HS-5 (cell line): ENCODE measurements around the gene SLIT3.

Experiments
- DNase-seq: peaks from one replicate; pipeline ENCODE4 v3.0.0-alpha.2; 2012; ENCODE audit warnings: low read depth

SLIT3 gene

DNA sequence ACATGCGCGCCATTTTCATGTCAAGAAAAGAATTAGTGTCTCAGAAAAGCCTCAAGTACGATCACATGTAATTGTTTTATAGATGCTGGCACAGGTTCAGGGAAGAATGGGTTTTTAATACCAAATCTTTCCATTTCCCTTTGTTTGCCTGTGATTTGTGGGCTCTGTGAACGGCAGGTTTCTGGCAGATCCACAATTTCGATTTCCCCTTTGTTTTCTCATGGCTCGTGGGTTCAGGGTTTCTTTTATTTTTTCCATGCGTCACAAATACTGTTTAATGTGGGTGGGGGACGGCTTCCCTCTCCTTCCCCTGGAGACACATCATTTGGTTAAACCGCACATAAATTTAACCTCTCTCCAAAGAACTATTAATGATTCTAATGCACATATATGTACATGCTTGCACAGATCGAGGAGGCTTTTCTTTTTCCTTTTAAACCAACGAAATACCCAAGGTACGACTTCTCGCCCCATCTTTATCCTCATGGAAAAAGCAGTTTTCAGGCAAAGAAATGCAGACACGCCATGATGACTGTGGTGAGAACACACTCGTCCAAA lies 195.9 kb downstream of the SLIT3 start:
- no peak for DNase-seq

DNA sequence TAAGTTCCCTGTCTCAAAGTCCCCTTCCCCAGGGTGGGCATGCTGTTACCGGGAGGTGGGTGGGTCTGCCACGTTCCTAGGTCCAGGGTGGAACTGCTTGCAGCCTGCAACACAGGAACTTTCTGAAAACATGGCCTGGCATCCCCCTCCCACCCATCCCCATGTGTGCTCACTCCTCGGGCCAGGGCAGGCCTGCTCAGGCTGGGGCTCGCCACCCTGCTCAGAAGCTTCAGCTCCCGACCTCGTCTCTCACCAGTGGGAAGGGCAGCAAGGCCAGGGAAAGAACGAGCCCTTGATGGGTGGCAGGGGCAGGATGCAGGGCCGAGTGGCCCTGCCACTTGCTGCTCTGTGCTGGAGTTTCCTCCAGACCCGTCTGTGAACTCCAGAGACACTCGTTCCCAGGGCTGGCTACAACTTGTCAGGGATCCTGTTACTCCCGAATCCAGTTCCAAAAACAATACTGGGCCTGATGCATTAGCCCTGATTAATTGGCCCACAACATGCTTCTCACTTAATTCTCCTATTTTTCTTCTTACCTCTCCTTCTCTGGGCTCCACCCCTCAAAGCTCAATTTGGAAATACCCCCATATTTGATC lies 197.3 kb downstream of the SLIT3 start:
- DNase-seq: no peak

DNA sequence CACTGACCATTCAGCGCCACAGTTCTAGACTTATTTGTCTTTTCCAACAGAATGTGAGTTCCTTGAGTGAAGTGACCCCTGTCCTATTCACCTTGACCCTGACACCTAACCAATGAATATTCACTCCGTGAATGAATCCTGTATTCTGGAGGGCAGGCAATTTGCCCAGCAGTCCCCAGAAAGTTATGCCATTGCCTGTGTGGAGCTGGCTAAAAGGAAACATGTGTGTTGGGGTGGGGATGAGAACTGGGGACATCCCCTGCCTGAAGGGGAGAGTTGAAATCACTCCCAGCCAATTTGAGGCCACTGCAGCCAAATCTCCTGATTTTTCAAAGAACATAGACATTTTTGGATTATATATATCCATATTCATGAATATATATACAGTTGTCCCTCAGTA lies 199.0 kb downstream of the SLIT3 start:
- DNase-seq: no peak

DNA sequence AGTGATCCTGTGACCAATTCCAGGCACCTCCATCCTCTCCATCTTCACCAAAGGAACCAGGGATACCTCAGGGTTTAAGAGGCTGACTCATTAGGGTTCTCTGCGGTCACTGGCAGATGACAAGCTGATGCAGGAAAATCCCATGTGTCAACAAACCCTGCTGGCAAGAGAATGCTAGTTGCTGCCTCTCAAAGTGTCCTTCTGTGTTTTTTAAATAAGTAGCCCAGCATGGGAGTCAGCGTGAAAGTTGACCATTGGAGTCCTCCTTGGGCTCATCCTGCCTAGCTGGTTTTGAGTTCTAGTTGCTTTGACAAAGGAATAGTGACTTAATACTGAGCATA lies 200.2 kb downstream of the SLIT3 start:
- peak; percentile 30 for DNase-seq

DNA sequence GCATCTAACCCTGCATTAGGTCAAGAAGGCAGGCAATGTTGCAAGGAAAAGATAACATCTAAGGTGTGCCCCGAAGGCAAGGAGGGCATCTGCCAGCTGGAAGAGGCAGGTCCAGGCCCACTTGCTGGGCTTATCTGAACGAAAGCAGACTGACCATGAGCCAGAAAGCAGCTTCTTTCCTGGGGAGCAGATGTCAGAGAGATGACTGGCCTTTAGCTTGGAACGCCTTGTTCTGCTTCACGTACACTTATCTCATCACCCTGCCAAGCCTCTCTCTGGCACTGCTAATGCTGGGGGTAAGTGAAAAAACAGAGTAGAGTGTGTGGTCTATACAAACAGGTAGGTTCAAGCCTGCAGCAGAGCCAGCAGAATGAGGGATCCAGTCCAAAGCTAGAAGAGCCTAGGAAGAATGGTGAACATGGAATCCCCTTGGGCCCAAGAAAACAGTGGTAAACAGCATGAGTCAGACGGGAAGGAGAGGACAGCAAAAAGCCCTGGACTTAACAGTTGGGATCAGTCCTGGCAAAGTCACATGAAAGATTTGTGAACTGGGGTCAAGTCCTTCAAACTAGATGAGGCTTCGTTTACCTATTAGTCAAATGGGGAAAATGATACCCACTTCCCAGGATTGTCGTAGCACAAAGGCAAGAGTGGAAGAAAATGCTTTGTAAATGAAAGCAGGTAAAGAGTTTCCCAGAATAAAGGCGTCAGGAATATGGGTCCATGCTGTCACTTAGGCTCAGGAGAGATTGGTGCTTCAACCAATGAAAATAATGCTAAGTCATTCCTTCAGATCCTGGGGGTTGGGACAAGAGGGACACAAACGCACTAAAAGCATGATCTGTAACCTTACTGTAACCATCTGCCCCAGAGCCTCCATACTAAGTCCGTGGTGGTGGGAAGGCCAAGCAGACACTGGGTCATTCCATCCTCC lies 200.9 kb downstream of the SLIT3 start:
- DNase-seq: no peak

DNA sequence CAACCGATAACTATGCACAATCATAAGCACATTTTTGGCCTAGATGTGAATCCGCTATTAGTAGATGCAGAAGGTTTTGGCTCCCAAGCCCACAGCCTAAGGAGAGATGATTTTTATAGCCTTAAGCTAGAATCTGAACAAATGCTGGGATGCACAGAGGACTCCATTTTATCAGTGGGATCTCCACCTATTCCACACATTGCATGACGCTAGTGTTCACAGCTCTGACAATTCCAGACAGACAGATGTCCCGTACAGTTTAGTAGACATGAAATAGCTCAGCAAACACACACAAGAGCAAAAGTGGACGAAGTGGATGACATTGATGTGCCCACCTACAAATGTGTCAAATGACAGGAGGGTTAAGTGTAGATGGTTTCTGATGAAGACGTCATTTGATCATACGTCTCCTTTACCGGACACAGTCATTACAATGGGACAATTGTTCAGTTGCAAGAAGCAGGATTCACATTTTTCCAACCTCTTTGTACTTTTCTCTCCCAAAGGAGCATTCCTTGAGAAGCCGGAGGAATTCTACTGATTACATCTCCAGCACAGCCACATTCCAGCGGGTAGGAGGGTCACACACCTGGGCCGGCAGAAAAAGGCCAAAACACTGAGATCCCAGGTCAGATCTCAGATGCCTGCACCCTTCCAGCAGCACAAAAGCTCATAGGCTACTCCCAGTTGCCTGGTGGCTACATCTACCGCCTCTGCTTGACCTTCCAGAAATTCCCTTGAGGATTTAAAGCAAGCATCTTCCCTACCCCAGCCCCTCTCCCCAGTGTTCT lies 202.4 kb downstream of the SLIT3 start:
- DNase-seq: no peak

DNA sequence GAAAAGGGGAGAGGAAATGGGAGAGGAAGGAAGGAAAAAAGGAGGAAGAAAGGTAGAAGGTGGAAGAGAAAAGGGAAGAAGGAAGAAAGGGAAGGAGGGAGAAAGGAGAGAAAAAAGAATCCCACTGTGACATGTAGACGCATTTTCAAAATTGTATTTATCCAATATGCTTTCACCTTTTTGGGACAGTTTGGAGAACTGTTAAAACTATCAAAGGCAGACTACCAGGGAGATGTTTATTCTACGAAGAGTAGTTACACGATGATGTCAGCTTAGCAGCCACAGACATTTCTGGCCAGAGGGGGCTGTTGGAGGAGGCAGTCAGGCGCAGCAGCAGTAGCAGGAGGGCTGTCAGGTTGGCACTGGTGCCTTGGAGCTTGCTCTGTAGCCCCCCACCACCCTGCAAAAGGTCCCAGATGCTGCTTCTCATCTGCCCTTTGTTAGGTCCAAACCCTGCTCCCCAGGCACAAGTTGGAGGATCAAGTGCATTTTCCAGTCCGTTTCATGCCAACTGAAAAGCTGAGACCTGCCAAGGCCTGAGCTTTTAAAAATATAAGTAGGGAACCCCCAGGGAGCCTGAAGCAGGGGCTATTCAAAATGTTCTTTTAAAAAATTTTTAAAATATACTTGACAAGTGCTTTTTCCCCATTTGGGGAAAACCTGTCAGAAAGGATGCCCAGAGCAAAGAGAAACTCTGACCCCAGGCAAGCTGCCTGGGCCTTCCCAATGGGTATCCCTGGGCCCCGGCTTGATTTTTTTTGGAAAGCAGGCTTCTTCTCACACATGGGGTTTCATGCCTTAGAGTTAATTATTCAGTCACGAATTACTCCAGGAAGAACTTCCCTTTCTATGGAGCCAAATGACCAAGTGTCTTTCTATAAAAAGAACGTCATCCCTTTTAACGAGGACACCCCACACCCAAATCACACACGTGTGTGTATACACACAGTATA lies 203.3 kb downstream of the SLIT3 start:
- DNase-seq: no peak

DNA sequence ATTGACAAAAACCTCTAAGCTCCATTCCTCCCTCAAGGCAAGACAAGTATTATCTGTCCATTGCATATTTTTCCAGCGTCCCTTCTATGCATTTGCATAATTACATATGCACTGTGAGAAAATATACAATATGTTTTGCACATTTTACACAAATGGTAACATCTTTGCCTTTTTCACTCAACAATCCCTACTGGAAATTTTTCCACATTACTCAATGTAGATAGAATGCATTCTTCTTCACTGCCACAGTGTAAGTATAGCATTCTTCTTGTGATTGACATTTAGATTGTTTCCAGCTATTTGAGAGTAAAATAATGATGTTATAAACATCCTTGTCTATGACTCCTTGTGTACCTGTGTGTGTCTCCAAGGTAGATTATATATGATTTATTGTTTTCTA lies 205.0 kb downstream of the SLIT3 start:
- no peak for DNase-seq

DNA sequence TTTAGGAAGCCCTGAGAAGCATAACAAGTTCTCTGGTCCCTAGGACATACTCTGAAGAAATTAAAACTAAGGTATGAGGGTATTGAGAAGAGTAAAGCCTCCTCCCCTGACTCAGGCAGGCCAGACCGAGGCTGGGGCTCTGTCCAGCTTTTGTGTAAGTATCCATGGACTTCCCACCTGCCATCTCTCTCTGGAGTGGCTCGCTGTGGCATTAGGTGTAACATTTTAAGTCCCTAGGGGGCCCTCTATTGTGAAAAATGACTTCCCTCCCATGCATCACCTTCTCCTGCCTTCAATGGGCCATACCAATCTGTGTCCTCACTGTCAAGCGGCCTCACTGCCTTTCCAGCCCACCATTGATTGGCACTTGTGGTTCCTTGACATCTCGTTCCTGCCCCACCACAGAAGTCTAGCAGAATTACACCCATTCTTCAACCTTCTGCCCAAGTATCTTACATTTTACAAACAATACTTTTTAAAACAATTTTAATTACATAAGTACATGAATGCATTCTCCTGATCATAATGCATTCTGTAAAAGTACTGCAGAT lies 205.5 kb downstream of the SLIT3 start:
- DNase-seq: no peak

DNA sequence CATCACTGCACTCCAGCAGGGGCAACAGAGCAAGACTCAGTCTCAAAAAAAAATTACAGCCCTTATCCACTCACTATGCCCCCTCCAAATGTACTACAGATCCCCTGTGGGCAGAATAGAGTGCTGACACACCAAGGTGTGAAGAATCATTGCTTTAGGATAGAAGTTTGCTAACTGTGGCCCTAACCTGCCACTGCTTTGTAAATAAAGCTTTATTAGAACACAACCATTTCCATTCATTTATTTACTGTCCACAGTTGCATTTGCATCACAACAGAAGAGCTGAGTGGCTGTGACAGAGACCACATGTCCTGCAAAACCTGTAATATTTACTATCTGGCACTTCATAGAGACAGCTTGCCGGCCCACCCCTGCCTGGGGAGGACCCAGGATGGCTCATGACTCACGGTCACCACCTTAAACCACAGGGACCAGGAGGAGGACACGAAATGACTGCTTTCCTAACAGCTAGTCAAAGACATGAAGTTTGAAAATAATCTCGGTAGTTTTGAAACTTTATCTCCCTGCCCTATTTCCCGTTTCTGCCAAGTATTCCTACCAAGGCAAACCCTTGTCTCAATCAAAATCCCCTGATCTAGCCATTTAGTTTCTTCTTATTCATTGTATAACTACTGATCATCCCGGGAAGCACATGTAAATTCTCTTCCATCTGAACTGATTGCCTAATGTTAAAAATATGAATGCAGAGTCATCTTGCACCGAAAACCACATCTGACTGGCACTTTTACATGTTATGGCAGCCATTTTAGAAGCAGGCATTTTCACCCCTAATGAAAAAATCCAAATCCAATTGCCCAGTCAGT lies 206.1 kb downstream of the SLIT3 start:
- peak; percentile 64 for DNase-seq

DNA sequence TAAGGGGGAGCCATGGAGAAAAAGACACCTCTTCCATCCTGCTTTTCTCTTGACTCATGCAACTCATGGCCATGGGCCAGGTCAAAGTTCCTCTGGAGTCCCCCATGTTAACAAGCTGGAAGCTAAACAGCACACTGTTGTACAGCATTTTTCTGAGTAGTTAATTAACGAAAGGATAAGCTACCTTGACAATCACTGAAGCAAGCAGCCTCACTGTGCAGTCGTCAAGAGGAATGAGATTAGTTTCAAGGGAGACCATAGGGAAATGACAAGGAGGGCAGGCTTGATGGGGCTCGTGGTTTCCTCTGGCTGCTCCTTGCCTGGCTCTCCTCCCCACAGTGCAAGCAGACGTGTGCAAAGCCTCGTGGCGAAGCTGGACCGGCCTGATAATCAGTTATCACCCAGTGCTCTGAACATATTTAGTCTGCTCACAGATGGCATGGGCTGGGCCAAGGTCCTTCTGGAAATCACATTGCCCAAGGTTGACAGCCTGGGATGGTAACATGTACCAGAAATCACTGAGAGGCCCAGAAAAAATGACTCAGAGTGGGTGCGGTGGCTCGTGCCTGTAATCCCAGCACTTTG lies 209.5 kb downstream of the SLIT3 start:
- DNase-seq: no peak

DNA sequence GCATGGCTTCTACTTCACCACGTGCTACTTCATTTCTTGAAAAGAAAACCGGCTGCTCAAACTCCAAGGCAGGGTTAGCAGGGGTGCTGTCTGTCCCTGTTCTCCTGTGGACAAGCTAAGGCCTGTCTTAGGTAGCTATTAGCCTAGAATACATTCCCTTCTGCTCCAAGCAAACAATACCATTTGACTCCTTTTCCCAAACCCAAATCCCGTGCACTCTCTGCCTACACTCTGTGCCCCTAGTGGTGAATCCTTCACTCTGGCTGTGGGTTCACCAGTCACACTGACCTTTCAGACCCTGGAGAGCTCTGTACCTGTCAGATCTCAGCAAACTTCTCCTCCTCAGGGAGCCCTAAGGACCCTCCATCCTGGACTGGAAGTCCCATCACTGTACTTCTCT lies 211.6 kb downstream of the SLIT3 start:
- no peak for DNase-seq

DNA sequence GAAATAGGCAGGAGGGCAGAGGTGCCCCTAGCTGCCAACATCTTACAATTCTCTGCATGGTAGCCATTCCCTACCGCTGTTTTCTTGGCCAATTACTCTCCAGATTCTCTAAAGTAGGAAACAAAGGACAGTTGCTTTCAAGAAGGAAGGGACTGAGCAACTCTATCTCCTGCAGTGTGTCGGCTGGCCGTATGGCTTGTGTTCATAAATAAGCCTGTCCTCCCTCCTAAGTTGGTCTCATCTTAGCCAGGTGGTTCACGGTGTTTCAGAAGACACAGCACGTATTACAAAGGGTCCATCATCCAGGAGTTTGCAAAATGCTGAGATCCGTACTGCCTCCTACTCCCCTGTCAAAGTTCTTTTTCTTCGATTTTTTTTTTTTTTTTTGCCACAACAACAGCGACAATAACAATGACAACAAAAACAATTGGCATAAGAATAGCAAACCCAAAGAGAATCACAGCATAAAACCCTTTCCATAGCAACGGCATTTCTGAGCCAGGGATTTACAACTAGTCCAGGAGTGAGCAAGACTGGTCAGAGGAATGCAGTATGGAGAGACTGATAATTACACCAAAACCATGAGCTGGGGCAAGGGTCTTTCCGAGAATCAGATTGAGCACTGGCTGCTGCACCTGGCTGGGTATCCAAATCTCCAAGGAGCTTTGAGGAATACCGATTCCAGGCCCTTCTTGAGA lies 212.8 kb downstream of the SLIT3 start:
- no peak for DNase-seq

DNA sequence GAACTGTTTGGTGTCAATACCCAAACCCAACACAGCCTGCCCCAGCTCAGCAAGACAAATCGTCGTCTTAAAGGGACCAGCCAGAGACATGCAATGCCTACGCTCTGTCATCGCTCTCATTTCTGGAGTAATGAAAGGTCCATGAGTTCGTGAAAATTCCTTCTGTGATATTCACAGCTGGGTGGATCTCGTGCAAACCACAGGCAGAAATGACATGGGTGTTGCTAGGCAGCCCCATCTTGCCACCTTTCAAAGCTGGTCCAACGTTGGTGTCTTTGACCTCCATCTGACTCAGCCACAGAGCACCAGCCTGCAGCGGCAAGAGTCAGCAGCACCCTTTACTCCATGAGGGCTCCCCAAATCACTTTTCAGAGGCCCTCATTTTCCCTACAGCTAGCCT lies 215.3 kb downstream of the SLIT3 start:
- DNase-seq: no peak

DNA sequence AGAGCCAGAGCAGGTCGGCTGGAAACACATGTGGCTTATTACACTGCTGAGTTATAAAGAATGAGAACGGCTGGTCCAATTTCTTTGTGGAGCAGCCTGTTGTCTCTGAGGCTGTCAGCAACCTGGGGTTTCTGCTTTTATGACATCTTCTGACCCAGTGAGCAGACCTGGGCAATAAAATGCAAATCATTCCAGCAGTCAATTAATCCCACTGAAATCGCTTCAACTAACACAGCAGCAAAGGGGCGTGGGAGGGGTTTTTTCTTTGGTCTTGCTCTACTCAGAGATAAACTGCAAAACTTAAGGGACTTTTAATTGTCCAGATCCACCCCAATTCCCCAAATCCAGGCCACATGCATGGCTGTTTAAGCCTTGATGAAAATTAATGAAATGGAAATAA lies 215.7 kb downstream of the SLIT3 start:
- no peak for DNase-seq

DNA sequence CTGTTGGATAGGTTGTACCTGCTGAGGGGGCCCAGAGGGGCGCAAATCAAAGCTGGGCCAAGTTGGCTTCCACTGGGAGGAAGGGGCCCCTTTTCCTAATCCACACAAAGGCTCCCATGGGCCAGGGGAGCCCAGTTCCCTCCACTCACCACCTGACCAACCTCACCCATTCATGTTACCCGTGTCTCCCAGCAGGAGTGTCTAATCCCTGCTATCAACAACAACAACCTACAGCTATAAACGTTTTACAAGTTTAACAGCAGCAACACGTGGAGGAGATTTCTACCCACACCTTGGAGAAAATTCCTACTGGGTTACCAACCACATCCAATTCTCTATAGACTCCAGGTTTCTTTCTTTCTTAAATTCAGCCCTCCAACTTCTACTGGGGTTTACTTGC lies 216.2 kb downstream of the SLIT3 start:
- DNase-seq: no peak

DNA sequence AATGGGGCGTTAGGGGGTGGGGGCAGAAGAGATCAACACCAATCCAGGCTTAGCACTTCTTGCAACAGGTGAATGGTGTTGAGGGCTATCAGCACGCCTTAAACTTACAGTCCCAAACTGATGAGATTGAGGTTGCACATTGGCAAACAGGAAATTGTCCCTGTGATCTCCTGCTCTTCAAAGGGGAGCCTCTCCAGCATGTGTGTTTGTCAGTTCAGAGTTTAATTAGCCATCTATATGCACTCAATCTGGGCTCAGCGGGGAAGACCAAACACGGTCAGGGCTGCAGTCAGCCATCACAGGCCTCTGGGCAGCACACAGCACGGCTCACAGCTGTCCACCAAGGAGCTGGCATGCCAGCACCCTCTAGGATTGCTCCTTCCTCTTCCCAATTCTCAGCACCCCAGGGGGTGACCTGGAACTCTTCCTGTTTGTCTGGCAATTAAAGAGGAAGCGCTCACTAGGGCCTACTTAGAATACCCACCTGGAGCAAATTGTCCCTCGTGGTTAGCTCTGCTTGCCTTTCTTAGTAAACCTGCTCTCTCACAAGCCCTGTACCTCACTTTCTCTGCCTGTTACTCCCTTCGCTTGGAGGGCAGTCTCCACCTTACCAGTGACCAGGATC lies 217.4 kb downstream of the SLIT3 start:
- no peak for DNase-seq

DNA sequence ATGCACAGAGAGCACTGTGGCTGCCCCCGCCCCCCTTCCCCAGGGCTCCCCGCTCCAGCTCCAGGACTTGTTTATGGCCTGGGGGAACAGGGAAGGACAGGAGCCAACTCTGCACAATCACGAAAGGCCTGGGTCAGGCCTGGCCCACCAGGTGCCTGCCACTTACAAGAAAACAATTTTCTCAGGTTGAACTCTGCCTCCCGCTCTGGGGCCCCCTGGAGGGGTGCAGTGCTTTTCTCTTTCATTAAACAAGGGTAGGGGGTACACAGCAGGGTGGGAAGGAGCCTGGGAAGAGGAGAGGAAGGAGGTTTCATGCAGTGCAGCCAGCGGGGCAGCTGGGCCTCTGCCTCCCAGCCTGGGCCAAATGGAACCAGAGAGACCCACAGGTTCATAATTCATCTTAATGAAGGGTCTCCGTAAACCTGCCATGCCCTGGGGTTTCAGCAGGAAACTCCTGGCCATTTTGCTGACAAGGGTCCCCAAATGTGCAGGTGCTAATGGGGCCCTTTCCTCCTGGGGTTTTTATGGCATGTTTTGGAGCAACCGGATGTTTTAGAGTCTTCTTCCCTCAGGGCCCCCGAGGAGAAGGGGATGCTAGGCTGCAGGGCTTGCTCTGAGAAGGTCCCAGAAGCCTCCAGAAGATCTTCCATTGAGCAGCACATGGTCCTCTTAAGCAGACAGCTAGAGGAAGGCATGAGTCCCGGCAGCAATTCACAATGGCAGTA lies 219.8 kb downstream of the SLIT3 start:
- DNase-seq: no peak
